Adrenal gland (tissue), 12 donors: ENCODE data around the gene EPHA5. TPM values are rescaled to one million over a fixed set of nuclear protein-coding genes. Genes with fewer than 3 reads are reported as not detected.

Experiments used
- DNase-seq, 7 donors: peaks; one replicate each; pipeline ENCODE4 v3.0.0-alpha.2; 2019 to 2020
- H3K27ac ChIP-seq, 5 donors: fragments of 200-600 bp; sonication (generic) in 4 of 5; 1 replicate in 3 of 5; 2 replicates in 2 of 5; pipeline versions ENCODE4 v1.5.1 to v1.8.0; 2016 to 2020; ENCODE audit warnings: mild to moderate bottlenecking in 1 of 5
- H3K27me3 ChIP-seq: fragments of 200-600 bp; 2 replicates; pipeline ENCODE4 v1.8.0; 2021
- H3K36me3 ChIP-seq, 2 donors: fragments of 200-600 bp; replicated peaks in 1 of 2; 1 replicate in 1 of 2; 2 replicates in 1 of 2; pipeline versions ENCODE4 v1.5.1 to v1.8.0; 2018 to 2022
- H3K4me1 ChIP-seq, 2 donors: fragments of 200-600 bp; replicated peaks in 1 of 2; 1 replicate in 1 of 2; 2 replicates in 1 of 2; pipeline versions ENCODE4 v1.5.1 to v1.8.0; 2018 to 2021
- H3K4me3 ChIP-seq, 4 donors: fragments of 200-600 bp; sonication (generic) in 3 of 4; one replicate each; pipeline ENCODE4 v1.5.1; 2016 to 2018
- H3K9me3 ChIP-seq, 3 donors: fragments of 200-600 bp; sonication (generic) in 1 of 3; replicated peaks in 1 of 3; 1 replicate in 2 of 3; 2 replicates in 1 of 3; pipeline versions ENCODE4 v1.5.1 to v1.8.0; 2016 to 2021
- POLR2A ChIP-seq, 2 donors: fragments of 450-650 bp; IDR thresholded peaks; one replicate each; pipeline ENCODE4 v1.6.1; 2017; ENCODE audit warnings: antibody characterized with exemption in 2 of 2, mild to moderate bottlenecking in 2 of 2, moderate library complexity in 1 of 2
- WGBS, 4 donors: extraction: QIAGEN DNeasy Blood & Tissue Kit in 2 of 4; methylation state at CpG; one replicate each; pipeline versions ENCODE4 v1.1.5 to v1.1.7; 2013 to 2017; 5-methylcytosine and 5-hydroxymethylcytosine counted together
- intact Hi-C, 2 donors: fragments of 100-400 bp; cut with DNase I; formaldehyde crosslinking; loops; one replicate each; pipeline versions ENCODE4 v1.14.1 to v1.15.0; 2022 to 2023
- polyA plus RNA-seq, 3 donors: library from polyadenylated mRNA; stranded (reverse); fragments of 200-250 nt in 2 of 3; fragments of 350-450 nt in 1 of 3; fragmentation: Illumina TruSeq in 1 of 3; extraction: RNeasy Lipid Tissue Mini Kit (QIAGEN cat#74804) in 1 of 3; gene quantifications; one replicate each; pipeline ENCODE4 v1.2.3, GENCODE V29; 2013 to 2014
- total RNA-seq, 9 donors: library from RNA; depleted of rRNA in 4 of 9; stranded (reverse); fragments of >200 nt in 4 of 9; fragments of 120-200 nt in 1 of 9; fragmentation: NEBNext Ultra II Directional in 1 of 9; extraction: Animal tissue kit (Norgen Biotek cat#: 25700) in 1 of 9; gene quantifications; one replicate each; pipeline versions ENCODE4 v1.1.0 to v1.2.4, GENCODE V29; 2013 to 2023
- TF ChIP-seq, protein P1 (sequence below), 6 experiments: fragments of 450-650 bp in 4 of 6; fragments of 200-600 bp in 2 of 6; sonication (generic) in 1 of 6; IDR thresholded peaks; 1 replicate in 5 of 6; 2 replicates in 1 of 6; pipeline versions ENCODE4 v1.5.1 to v1.8.0; 2016 to 2021; ENCODE audit warnings: antibody characterized with exemption in 6 of 6, mild to moderate bottlenecking in 2 of 6, moderate library complexity in 1 of 6
- donor health status: healthy with polysubstance abuse.
- donor health status: Bipolar disorder and iron deficiency.
- donor health status: DM: yes; HTN: yes; CAD: no.
- donor health status: DM: no; HTN: no; CAD: no.
- donor health status: DM: no; HTN: no; CAD: no.
- donor health status: DM: yes; HTN: yes; CAD: no.

The EPHA5 gene
- total and polyA plus RNA-seq, 12 donors: 0.04 to 0.95 (median 0.22) TPM; not detected in 3

DNA sequence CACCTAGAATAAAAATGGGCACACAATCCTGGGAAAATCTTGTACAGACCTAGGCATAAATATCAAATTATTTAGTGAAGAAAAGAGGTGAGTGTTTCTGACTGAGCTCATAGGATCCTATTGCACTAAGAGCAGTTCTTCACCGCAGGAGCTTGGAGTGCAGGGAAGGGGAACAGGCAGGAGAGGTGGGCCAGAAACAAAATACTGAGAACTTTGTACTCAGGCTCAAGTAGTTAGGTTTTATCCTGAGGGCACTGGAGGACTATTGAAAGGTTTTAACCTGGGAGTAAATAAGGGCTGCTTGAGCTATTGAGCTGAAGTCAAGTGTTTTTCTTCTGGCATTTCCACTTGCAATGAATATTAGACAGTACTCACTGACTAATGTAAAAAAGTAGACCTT is 12.2 kb downstream of the EPHA5 start:
- 62 to 81% (median 70%) methylated on average over 1 of the region's 1 CpG for WGBS, 4 donors
- intact Hi-C loops: no loop called here
- H3K27ac ChIP-seq: no peak overlapping the region
- H3K36me3 ChIP-seq: no peaks in the 10 kb centered on the region
- H3K9me3 ChIP-seq: no peaks in the 10 kb centered on the region
- DNase-seq: no peak
- no peaks in the 10 kb centered on the region for H3K4me1 ChIP-seq
- no peak overlapping the region for H3K4me3 ChIP-seq
- no peak for TF ChIP-seq POLR2A (IDR thresholded peaks at IDR 0.05)
- TF ChIP-seq, protein P1, sequence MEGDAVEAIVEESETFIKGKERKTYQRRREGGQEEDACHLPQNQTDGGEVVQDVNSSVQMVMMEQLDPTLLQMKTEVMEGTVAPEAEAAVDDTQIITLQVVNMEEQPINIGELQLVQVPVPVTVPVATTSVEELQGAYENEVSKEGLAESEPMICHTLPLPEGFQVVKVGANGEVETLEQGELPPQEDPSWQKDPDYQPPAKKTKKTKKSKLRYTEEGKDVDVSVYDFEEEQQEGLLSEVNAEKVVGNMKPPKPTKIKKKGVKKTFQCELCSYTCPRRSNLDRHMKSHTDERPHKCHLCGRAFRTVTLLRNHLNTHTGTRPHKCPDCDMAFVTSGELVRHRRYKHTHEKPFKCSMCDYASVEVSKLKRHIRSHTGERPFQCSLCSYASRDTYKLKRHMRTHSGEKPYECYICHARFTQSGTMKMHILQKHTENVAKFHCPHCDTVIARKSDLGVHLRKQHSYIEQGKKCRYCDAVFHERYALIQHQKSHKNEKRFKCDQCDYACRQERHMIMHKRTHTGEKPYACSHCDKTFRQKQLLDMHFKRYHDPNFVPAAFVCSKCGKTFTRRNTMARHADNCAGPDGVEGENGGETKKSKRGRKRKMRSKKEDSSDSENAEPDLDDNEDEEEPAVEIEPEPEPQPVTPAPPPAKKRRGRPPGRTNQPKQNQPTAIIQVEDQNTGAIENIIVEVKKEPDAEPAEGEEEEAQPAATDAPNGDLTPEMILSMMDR (IDR thresholded peaks at IDR 0.05): no peak
- no peaks in the 10 kb centered on the region for H3K27me3 ChIP-seq

- Histone ChIP-seq H3K9me3 (no peaks in the 10 kb centered on the region), H3K36me3 (no peaks in the 10 kb centered on the region), H3K4me3 (no peak overlapping the region), H3K27me3 (no peaks in the 10 kb centered on the region), H3K27ac (no peak overlapping the region), H3K4me1 (no peaks in the 10 kb centered on the region)
- intact Hi-C loops: no loop called here
- TF ChIP-seq, protein P1 (IDR thresholded peaks at IDR 0.05): no peak
- no peak for DNase-seq
These were observed 14.3 kb downstream of the EPHA5 start for GRCh38 chr4:65656008-65656407.

GRCh38 chr4:65654976-65655375 is 15.3 kb downstream of the EPHA5 start:
- Histone ChIP-seq H3K4me1 (no peaks in the 10 kb centered on the region), H3K4me3 (no peak overlapping the region), H3K27ac (no peak overlapping the region), H3K9me3 (no peaks in the 10 kb centered on the region), H3K36me3 (no peaks in the 10 kb centered on the region), H3K27me3 (no peaks in the 10 kb centered on the region)
- intact Hi-C loops: no loop called here
- DNase-seq: no peak
- WGBS, 4 donors: 81 to 90% (median 86%) methylated on average over 1 of the region's 1 CpG
- TF ChIP-seq, protein P1 (IDR thresholded peaks at IDR 0.05): no peak
- TF ChIP-seq POLR2A (IDR thresholded peaks at IDR 0.05): no peak

GRCh38 chr4:65653740-65654361 is 16.4 kb downstream of the EPHA5 start:
- Histone ChIP-seq H3K27me3 (no peaks in the 10 kb centered on the region), H3K4me1 (no peaks in the 10 kb centered on the region), H3K4me3 (no peak overlapping the region), H3K36me3 (no peaks in the 10 kb centered on the region), H3K9me3 (no peaks in the 10 kb centered on the region), H3K27ac (no peak overlapping the region)
- TF ChIP-seq POLR2A (IDR thresholded peaks at IDR 0.05): no peak
- TF ChIP-seq, protein P1 (IDR thresholded peaks at IDR 0.05): no peak
- intact Hi-C loops: no loop called here
- WGBS, 4 donors: 58 to 66% (median 60%) methylated on average over 6 of the region's 6 CpGs
- DNase-seq: no peak
